ENCODE data around the gene PDGFC. TPM values are rescaled to one million over a fixed set of nuclear protein-coding genes. Genes with fewer than 3 reads are reported as not detected.
A peak's percentile ranks its signal among the peaks of the same experiment; 100 is the strongest.

Gene PDGFC
- total RNA-seq, 1 experiment from 2014 or later = 9.8 TPM

DNA sequence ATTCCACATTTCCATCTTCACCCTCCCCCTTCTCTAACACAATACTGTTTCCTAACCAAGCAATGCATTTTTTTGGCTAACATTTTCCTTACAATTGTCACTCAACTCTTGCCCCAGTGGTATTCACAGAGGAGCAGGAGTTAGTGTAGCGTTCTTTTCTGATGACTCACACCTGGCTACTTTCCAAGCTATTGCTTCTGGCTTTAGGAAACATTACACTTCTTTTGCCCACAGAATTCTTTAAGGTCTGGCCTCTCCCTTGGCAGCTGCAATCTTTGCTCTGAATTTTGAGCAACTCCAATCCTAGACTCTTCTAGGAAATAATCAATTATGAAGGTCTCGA is 27.5 kb upstream of the PDGFC start (continued):
- TF ChIP-seq EZH2phosphoT487 (IDR thresholded peaks at IDR 0.05; ENCODE audit: borderline replicate concordance) = no peak

DNA sequence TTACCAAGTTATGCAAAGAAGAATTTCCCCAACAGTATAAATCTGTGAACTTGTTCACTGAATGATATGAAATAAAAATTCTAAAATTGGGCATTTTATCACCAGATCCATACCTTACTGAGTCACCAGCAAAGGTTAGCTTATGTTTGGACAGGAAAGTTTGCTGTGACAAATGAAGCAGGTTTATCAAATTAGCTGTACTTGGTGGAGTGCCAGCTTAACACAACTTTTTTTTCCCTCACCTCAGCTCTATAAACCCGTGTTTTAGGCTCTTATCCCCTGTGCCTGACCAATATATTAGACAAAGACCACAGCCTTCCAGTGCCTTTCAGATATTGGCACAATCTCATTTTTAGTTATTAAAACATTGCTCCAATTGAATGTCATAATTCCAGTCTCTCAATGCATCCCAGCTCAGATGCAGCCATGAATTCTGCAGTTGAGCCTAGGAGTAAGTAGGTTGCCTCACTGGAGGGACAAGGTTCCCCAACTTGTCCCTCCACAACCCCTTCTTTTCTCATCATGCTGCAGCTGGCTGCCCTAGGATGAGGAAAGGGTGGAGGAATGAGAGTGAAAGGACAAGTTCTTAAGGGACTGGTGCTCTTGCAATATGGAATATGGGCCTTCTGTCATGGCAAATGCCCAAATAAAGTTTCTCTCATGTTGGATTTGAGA is 27.0 kb upstream of the PDGFC start:
- CTCF ChIA-PET = interaction anchor here (0.9 to 1.2 kb wide), 2 partner anchors 15 to 47 kb away, joined by 3 to 4 read pairs; no protein-coding TSS in a partner anchor
- Histone ChIP-seq H3K4me3 (replicated peaks in 1 of 2; ENCODE audit: low read depth in 1 of 2, low read length in 2 of 2) (0 out of 4 replicates have a peak overlapping the region, but pooled peaks of 1 of the 2 experiments have one; percentile 11), H3K27me3 (ENCODE audit: insufficient read depth, low read length) (no peaks in the 10 kb centered on the region), H3K9me2 (ENCODE audit: insufficient read depth) (no peaks in the 10 kb centered on the region), H3K79me2 (ENCODE audit: insufficient read depth, low read length) (no peaks in the 10 kb centered on the region), H4K20me1 (ENCODE audit: insufficient read depth) (no peaks in the 10 kb centered on the region), H3K36me3 (ENCODE audit: control insufficient read depth in 1 of 2, insufficient read depth in 2 of 2, low read length in 2 of 2) (no peaks in the 10 kb centered on the region), H3K4me2 (ENCODE audit: low read length) (peak overlapping the region; percentile 55), H3K9ac (ENCODE audit: low read length) (no peak overlapping the region), H3K4me1 (ENCODE audit: control insufficient read depth in 1 of 2, insufficient read depth in 2 of 2, low read length in 2 of 2) (peaks cover 13 to 25% of the 10 kb centered on the region in 2 experiments), H3K9me3 (ENCODE audit: control insufficient read depth in 1 of 2, insufficient read depth in 1 of 2, low read depth in 1 of 2, low read length in 2 of 2) (no peaks in the 10 kb centered on the region), H3K27ac (ENCODE audit: low read depth, low read length) (peak overlapping the region; percentile 12; the same call in 1 of the 2 replicates), H2AFZ (ENCODE audit: low read depth, low read length, poor library complexity, severe bottlenecking) (peak overlapping the region; percentile 52)
- no peak for DNase-seq (ENCODE audit: low read depth, low spot score)
- intact Hi-C loops (cut with micrococcal nuclease) = no loop called here
- BruUV-seq (replicated peaks) = no TSS peak
- peak; percentile 59 for ATAC-seq
- RAD21 ChIA-PET (ENCODE audit: low non-redundant PET in 1 of 2, low total read pairs in 2 of 2, uncharacterized antibody in 2 of 2, unreplicated experiment in 2 of 2) = no interaction called here
- POLR2A ChIA-PET = no interaction called here
- TF ChIP-seq, protein P1, sequence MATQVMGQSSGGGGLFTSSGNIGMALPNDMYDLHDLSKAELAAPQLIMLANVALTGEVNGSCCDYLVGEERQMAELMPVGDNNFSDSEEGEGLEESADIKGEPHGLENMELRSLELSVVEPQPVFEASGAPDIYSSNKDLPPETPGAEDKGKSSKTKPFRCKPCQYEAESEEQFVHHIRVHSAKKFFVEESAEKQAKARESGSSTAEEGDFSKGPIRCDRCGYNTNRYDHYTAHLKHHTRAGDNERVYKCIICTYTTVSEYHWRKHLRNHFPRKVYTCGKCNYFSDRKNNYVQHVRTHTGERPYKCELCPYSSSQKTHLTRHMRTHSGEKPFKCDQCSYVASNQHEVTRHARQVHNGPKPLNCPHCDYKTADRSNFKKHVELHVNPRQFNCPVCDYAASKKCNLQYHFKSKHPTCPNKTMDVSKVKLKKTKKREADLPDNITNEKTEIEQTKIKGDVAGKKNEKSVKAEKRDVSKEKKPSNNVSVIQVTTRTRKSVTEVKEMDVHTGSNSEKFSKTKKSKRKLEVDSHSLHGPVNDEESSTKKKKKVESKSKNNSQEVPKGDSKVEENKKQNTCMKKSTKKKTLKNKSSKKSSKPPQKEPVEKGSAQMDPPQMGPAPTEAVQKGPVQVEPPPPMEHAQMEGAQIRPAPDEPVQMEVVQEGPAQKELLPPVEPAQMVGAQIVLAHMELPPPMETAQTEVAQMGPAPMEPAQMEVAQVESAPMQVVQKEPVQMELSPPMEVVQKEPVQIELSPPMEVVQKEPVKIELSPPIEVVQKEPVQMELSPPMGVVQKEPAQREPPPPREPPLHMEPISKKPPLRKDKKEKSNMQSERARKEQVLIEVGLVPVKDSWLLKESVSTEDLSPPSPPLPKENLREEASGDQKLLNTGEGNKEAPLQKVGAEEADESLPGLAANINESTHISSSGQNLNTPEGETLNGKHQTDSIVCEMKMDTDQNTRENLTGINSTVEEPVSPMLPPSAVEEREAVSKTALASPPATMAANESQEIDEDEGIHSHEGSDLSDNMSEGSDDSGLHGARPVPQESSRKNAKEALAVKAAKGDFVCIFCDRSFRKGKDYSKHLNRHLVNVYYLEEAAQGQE (IDR thresholded peaks at IDR 0.05; ENCODE audit: low read depth) = no peak
- TF ChIP-seq YY1 (IDR thresholded peaks at IDR 0.05; ENCODE audit: extremely low read depth, insufficient replicate concordance, low read depth, low read length) = no peak
- TF ChIP-seq SIN3A (IDR thresholded peaks at IDR 0.05; ENCODE audit: low read depth) = no peak
- TF ChIP-seq SP1 (IDR thresholded peaks at IDR 0.05; ENCODE audit: low read depth) = no peak
- no peak for TF ChIP-seq ZFX (IDR thresholded peaks at IDR 0.05)
- TF ChIP-seq POLR2AphosphoS5 (IDR thresholded peaks at IDR 0.05; ENCODE audit: low read depth, low read length) = no peak
- TF ChIP-seq, protein P2, sequence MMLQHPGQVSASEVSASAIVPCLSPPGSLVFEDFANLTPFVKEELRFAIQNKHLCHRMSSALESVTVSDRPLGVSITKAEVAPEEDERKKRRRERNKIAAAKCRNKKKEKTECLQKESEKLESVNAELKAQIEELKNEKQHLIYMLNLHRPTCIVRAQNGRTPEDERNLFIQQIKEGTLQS (IDR thresholded peaks at IDR 0.05) = no peak
- TF ChIP-seq RAD21 (IDR thresholded peaks at IDR 0.05; ENCODE audit: low read depth) = no peak
- no peak for TF ChIP-seq EZH2 (IDR thresholded peaks at IDR 0.05)
- no peak for TF ChIP-seq POLR2A (IDR thresholded peaks at IDR 0.05; ENCODE audit: borderline replicate concordance, extremely low read depth, insufficient read depth, insufficient read length)
- TF ChIP-seq ZNF274 (IDR thresholded peaks at IDR 0.05; ENCODE audit: low read depth, low read length) = no peak
- no peak for TF ChIP-seq TCF7L2 (IDR thresholded peaks at IDR 0.05; ENCODE audit: borderline replicate concordance, extremely low read depth, insufficient read depth, insufficient read length)
- TF ChIP-seq CBX3 (IDR thresholded peaks at IDR 0.05; ENCODE audit: low read depth) = no peak
- TF ChIP-seq SRF (IDR thresholded peaks at IDR 0.05; ENCODE audit: low read depth) = no peak
- no peak for TF ChIP-seq EZH2phosphoT487 (IDR thresholded peaks at IDR 0.05; ENCODE audit: borderline replicate concordance)
- TF ChIP-seq, protein P3, sequence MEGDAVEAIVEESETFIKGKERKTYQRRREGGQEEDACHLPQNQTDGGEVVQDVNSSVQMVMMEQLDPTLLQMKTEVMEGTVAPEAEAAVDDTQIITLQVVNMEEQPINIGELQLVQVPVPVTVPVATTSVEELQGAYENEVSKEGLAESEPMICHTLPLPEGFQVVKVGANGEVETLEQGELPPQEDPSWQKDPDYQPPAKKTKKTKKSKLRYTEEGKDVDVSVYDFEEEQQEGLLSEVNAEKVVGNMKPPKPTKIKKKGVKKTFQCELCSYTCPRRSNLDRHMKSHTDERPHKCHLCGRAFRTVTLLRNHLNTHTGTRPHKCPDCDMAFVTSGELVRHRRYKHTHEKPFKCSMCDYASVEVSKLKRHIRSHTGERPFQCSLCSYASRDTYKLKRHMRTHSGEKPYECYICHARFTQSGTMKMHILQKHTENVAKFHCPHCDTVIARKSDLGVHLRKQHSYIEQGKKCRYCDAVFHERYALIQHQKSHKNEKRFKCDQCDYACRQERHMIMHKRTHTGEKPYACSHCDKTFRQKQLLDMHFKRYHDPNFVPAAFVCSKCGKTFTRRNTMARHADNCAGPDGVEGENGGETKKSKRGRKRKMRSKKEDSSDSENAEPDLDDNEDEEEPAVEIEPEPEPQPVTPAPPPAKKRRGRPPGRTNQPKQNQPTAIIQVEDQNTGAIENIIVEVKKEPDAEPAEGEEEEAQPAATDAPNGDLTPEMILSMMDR (IDR thresholded peaks at IDR 0.05 in 2 of 3, conservative IDR thresholded peaks at IDR 0.05 in 1 of 3; ENCODE audit: borderline replicate concordance in 1 of 3, insufficient read depth in 1 of 3, low read depth in 2 of 3, low read length in 2 of 3) = no peak
